K562 (cell line): ENCODE data around the gene MTHFSD.

Experiments
- EZH2 ChIP-seq: IDR thresholded peaks from 2 replicates; pipeline ENCODE4 v1.6.1; 2012; ENCODE audit warnings: low read depth, mild to moderate bottlenecking, inconsistent platforms, low read length, borderline replicate concordance
- FOXP1 ChIP-seq: sonication (generic); formaldehyde crosslinking; IDR thresholded peaks from 2 replicates; pipeline ENCODE4 v1.8.0; 2022; ENCODE audit warnings: mild to moderate bottlenecking, missing genetic modification reagents
- NBN ChIP-seq: fragments of 450-650 bp; IDR thresholded peaks from 2 replicates; pipeline ENCODE4 v1.6.1; 2016; ENCODE audit warnings: low read depth, mild to moderate bottlenecking
- ZNF12 ChIP-seq: sonication (generic); formaldehyde crosslinking; IDR thresholded peaks from 2 replicates; pipeline ENCODE4 v1.4.0; 2020; ENCODE audit warnings: mild to moderate bottlenecking, missing genetic modification reagents
- TF ChIP-seq, protein P1 (sequence below), 3 experiments: IDR thresholded peaks in 2 of 3; conservative IDR thresholded peaks in 1 of 3; 2 replicates each; pipeline ENCODE4 v1.5.1; 2011 to 2012; ENCODE audit warnings: low read length in 3 of 3, mild to moderate bottlenecking in 3 of 3, control low read depth in 2 of 3, improper control_type of control experiment in 1 of 3, inconsistent platforms in 1 of 3, low read depth in 1 of 3, mixed read lengths in 1 of 3, moderate library complexity in 1 of 3; ENCODE audit not compliant: insufficient read depth in 2 of 3

DNA sequence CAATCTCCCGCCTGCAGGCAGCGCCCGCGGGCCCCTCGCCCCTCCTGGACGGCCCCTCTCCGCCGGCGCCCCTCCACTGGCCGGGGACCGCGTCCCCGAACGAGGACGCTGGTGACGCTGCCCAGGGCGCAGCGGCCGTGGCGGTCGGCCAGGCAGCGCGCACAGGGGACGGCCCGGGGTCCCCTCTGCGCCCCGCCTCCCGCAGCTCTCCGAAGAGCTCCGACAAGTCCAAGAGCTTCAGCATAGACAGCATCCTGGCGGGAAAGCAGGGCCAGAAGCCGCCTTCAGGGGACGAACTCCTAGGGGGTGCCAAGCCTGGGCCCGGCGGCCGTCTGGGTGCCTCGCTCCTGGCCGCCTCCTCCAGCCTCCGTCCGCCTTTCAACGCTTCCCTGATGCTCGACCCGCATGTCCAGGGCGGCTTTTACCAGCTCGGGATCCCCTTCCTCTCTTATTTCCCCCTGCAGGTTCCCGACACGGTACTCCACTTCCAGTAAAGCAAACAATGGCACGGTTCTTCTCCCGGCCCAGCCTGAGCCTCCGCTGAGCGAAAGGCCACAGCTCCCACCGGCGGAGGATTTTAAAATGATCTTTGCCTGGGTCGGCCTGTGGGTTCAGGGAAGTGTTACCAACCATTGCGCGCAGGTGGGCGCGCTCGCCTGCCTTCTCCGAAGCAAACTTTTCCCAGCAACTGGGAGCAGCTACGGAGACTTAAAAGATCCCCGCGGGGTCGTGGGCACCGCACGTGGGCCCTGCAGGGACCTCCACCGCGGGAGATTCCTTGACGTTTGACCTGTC, 24.4 kb upstream of the MTHFSD start:
- TF ChIP-seq, protein P1, sequence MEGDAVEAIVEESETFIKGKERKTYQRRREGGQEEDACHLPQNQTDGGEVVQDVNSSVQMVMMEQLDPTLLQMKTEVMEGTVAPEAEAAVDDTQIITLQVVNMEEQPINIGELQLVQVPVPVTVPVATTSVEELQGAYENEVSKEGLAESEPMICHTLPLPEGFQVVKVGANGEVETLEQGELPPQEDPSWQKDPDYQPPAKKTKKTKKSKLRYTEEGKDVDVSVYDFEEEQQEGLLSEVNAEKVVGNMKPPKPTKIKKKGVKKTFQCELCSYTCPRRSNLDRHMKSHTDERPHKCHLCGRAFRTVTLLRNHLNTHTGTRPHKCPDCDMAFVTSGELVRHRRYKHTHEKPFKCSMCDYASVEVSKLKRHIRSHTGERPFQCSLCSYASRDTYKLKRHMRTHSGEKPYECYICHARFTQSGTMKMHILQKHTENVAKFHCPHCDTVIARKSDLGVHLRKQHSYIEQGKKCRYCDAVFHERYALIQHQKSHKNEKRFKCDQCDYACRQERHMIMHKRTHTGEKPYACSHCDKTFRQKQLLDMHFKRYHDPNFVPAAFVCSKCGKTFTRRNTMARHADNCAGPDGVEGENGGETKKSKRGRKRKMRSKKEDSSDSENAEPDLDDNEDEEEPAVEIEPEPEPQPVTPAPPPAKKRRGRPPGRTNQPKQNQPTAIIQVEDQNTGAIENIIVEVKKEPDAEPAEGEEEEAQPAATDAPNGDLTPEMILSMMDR (IDR thresholded peaks at IDR 0.05 in 2 of 3, conservative IDR thresholded peaks at IDR 0.05 in 1 of 3; ENCODE audit: insufficient read depth in 2 of 3, low read depth in 1 of 3, low read length in 3 of 3), result no peak
- TF ChIP-seq ZNF12 (CRISPR knock-in tag) (no peak), NBN (no peak), EZH2 (no peak), FOXP1 (no peak)
